Esophagus muscularis mucosa (tissue), 3 donors: Measurements from ENCODE around the gene SYNGAP1.

Source experiments
- CTCF ChIP-seq, 3 experiments: fragments of 200-600 bp in 2 of 3; fragments of 450-650 bp in 1 of 3; sonication (generic) in 2 of 3; IDR thresholded peaks; one replicate each; pipeline ENCODE4 v1.5.1; 2017 to 2019; ENCODE audit warnings: antibody characterized with exemption in 3 of 3, mild to moderate bottlenecking in 2 of 3, moderate library complexity in 1 of 3
- POLR2A ChIP-seq: fragments of 450-650 bp; IDR thresholded peaks from one replicate; pipeline ENCODE4 v1.6.1; 2017; ENCODE audit warnings: antibody characterized with exemption, moderate library complexity, mild to moderate bottlenecking, low read depth

GRCh38 chr6:33417128-33417902 is 2.5 kb upstream of the SYNGAP1 start:
- TF ChIP-seq POLR2A (no peak), CTCF (IDR thresholded peaks at IDR 0.05) (no peak)
